IMR-90 (cell line): Measurements from ENCODE around the gene CCDC17. TPM values are rescaled to one million over a fixed set of nuclear protein-coding genes. Genes with fewer than 3 reads are reported as not detected.
A peak's percentile ranks its signal among the peaks of the same experiment; 100 is the strongest.

ENCODE experiments used
- ATAC-seq: fragments of 200-7000 bp; cut with Tn5 transposase; 2 replicates; pipeline ENCODE4 v1.9.1; 2020; ENCODE audit warnings: low read depth, mild to moderate bottlenecking, moderate library complexity
- BruUV-seq: library from RNA; stranded (reverse); fragments of 400-500 nt; replicated peaks from 2 replicates; lab custom pipeline; 2021; lab: Mats Ljungman, UMichigan
- CTCF ChIA-PET: fragments of 300-600 bp; formaldehyde crosslinking; extraction: SDS; loops from one replicate; lab custom pipeline; 2021; ENCODE audit warnings: antibody characterized with exemption; lab: Yijun Ruan, JAX
- POLR2A ChIA-PET: fragments of 300-600 bp; sonication (Branson Sonifier 250); formaldehyde crosslinking; loops from one replicate; lab custom pipeline; 2022; ENCODE audit warnings: antibody characterized with exemption; ENCODE audit not compliant: unreplicated experiment; lab: Charles Lee
- DNase-seq: peaks from one replicate; pipeline ENCODE4 v3.0.0; 2013
- H2AFZ ChIP-seq: replicated peaks from 2 replicates; pipeline ENCODE3; 2013; ENCODE audit warnings: low read length, mild to moderate bottlenecking; ENCODE audit not compliant: poor library complexity
- H2AK5ac ChIP-seq: 2 replicates; pipeline ENCODE4 v1.6.1; 2013; ENCODE audit warnings: low read depth, low read length, inconsistent platforms
- H2AK9ac ChIP-seq: replicated peaks from 2 replicates; pipeline ENCODE3; 2013; ENCODE audit warnings: mild to moderate bottlenecking, low read depth, low read length, moderate library complexity; ENCODE audit not compliant: poor library complexity
- H2BK120ac ChIP-seq: 2 replicates; pipeline ENCODE4 v1.6.1; 2013; ENCODE audit warnings: low read depth, low read length, inconsistent platforms
- H2BK15ac ChIP-seq: 3 replicates; pipeline ENCODE4 v1.6.1; 2013; ENCODE audit warnings: low read depth, low read length, inconsistent platforms
- H2BK20ac ChIP-seq: 2 replicates; pipeline ENCODE4 v1.6.1; 2013; ENCODE audit warnings: low read depth, mild to moderate bottlenecking, inconsistent platforms, low read length, moderate library complexity
- H2BK5ac ChIP-seq: 2 replicates; pipeline ENCODE4 v1.6.1; 2013; ENCODE audit warnings: mild to moderate bottlenecking, low read depth, low read length, inconsistent platforms; ENCODE audit not compliant: poor library complexity, severe bottlenecking
- H3K14ac ChIP-seq: replicated peaks from 2 replicates; pipeline ENCODE4 v1.6.1; 2013; ENCODE audit warnings: low read depth, low read length, inconsistent platforms
- H3K18ac ChIP-seq: 2 replicates; pipeline ENCODE4 v1.6.1; 2013; ENCODE audit warnings: low read depth, low read length, control low read depth
- H3K23ac ChIP-seq: 2 replicates; pipeline ENCODE4 v1.6.1; 2013; ENCODE audit warnings: low read depth, low read length, inconsistent platforms
- H3K27ac ChIP-seq: 2 replicates; pipeline ENCODE4 v1.5.1; 2013; ENCODE audit warnings: mild to moderate bottlenecking, control low read depth, low read length; ENCODE audit not compliant: insufficient read depth
- H3K27me3 ChIP-seq: 2 replicates; pipeline ENCODE4 v1.6.1; 2013; ENCODE audit warnings: low read length; ENCODE audit not compliant: control insufficient read depth, insufficient read depth
- H3K36me3 ChIP-seq: 2 replicates; pipeline ENCODE4 v1.6.1; 2013; ENCODE audit warnings: low read length, mixed read lengths; ENCODE audit not compliant: control insufficient read depth, insufficient read depth
- H3K4ac ChIP-seq: 2 replicates; pipeline ENCODE4 v1.6.1; 2013; ENCODE audit warnings: low read depth, low read length, inconsistent platforms
- H3K4me1 ChIP-seq: 2 replicates; pipeline ENCODE4 v1.6.1; 2013; ENCODE audit warnings: low read length, mixed read lengths; ENCODE audit not compliant: control insufficient read depth, insufficient read depth
- H3K4me2 ChIP-seq: 2 replicates; pipeline ENCODE4 v1.6.1; 2013; ENCODE audit warnings: low read depth, mild to moderate bottlenecking, control low read depth, low read length, moderate library complexity
- H3K4me3 ChIP-seq: 2 replicates; pipeline ENCODE4 v1.5.1; 2013; ENCODE audit warnings: low read depth, mild to moderate bottlenecking, control low read depth, low read length, moderate library complexity; ENCODE audit not compliant: insufficient read depth
- H3K56ac ChIP-seq: 2 replicates; pipeline ENCODE4 v1.6.1; 2013; ENCODE audit warnings: low read length, inconsistent platforms; ENCODE audit not compliant: insufficient read depth; ENCODE audit errors: extremely low read depth
- H3K79me1 ChIP-seq, 2 experiments: 2 replicates each; pipeline ENCODE4 v1.6.1; 2013; ENCODE audit warnings: low read length in 2 of 2, inconsistent platforms in 1 of 2, low read depth in 1 of 2
- H3K9ac ChIP-seq: 2 replicates; pipeline ENCODE4 v1.6.1; 2013; ENCODE audit warnings: low read depth, low read length, control low read depth
- H3K9me1 ChIP-seq: 2 replicates; pipeline ENCODE4 v1.6.1; 2013; ENCODE audit warnings: low read length, inconsistent platforms; ENCODE audit not compliant: insufficient read depth
- H3K9me3 ChIP-seq: 2 replicates; pipeline ENCODE4 v1.6.1; 2013; ENCODE audit warnings: low read length; ENCODE audit not compliant: control insufficient read depth, insufficient read depth
- H4K20me1 ChIP-seq: 2 replicates; pipeline ENCODE4 v1.6.1; 2013; ENCODE audit warnings: low read length, inconsistent platforms; ENCODE audit not compliant: insufficient read depth
- H4K5ac ChIP-seq: 2 replicates; pipeline ENCODE4 v1.6.1; 2013; ENCODE audit warnings: mild to moderate bottlenecking, low read depth, low read length, control low read depth
- H4K8ac ChIP-seq, 2 experiments: 2 replicates each; pipeline ENCODE4 v1.6.1; 2013; ENCODE audit warnings: low read depth in 2 of 2, low read length in 2 of 2, control low read depth in 1 of 2, inconsistent platforms in 1 of 2
- H4K91ac ChIP-seq: 2 replicates; pipeline ENCODE4 v1.6.1; 2013; ENCODE audit warnings: low read depth, low read length, inconsistent platforms; ENCODE audit not compliant: insufficient read depth
- CEBPB ChIP-seq: IDR thresholded peaks from 2 replicates; pipeline ENCODE4 v1.6.1; 2012; ENCODE audit warnings: low read depth, low read length, improper control_type of control experiment
- CHD1 ChIP-seq: IDR thresholded peaks from 2 replicates; pipeline ENCODE4 v1.6.1; 2012; ENCODE audit warnings: low read depth, low read length, improper control_type of control experiment
- MAZ ChIP-seq: IDR thresholded peaks from 2 replicates; pipeline ENCODE4 v1.6.1; 2012; ENCODE audit warnings: low read depth, mild to moderate bottlenecking, low read length, improper control_type of control experiment, moderate library complexity, borderline replicate concordance
- MXI1 ChIP-seq: IDR thresholded peaks from 2 replicates; pipeline ENCODE4 v1.6.1; 2012; ENCODE audit warnings: low read depth, mild to moderate bottlenecking, low read length, moderate library complexity, borderline replicate concordance
- NFE2L2 ChIP-seq: fragments of 150-350 bp; IDR thresholded peaks from 2 replicates; pipeline ENCODE4 v1.6.1; 2016; ENCODE audit warnings: low read depth, mild to moderate bottlenecking, low read length
- RAD21 ChIP-seq: IDR thresholded peaks from 2 replicates; pipeline ENCODE4 v1.6.1; 2012; ENCODE audit warnings: low read length, improper control_type of control experiment
- RCOR1 ChIP-seq: IDR thresholded peaks from 2 replicates; pipeline ENCODE4 v1.6.1; 2012; ENCODE audit warnings: mild to moderate bottlenecking, low read length, improper control_type of control experiment; ENCODE audit not compliant: insufficient replicate concordance
- RFX5 ChIP-seq: IDR thresholded peaks from 2 replicates; pipeline ENCODE4 v1.8.0; 2012; ENCODE audit warnings: low read depth, mild to moderate bottlenecking, low read length, moderate library complexity
- SMC3 ChIP-seq: fragments of 150-350 bp; IDR thresholded peaks from 2 replicates; pipeline ENCODE4 v1.6.1; 2016; ENCODE audit warnings: low read depth, mild to moderate bottlenecking, antibody characterized with exemption, low read length, moderate library complexity
- WGBS, 2 experiments: methylation state at CpG; one replicate each; pipeline versions ENCODE4 v1.1.5 to v1.1.7; 2013; ENCODE audit warnings: missing lambda C conversion rate in 2 of 2; ENCODE audit not compliant: insufficient read length in 1 of 2; ENCODE audit errors: extremely low coverage in 2 of 2; 5-methylcytosine and 5-hydroxymethylcytosine counted together
- dilution Hi-C: fragments of 300-500 bp; cut with HindIII; formaldehyde crosslinking; loops from one replicate; pipeline ENCODE4 v1.14.3; 2018; ENCODE audit warnings: low sequenced_read_pairs; ENCODE audit not compliant: unreplicated experiment
- in situ Hi-C: fragments of 300-500 bp; cut with MboI; formaldehyde crosslinking; loops from 3 replicates; pipeline ENCODE4 v1.14.3; 2019; ENCODE audit warnings: low sequenced_read_pairs, inconsistent platforms, mixed read lengths
- intact Hi-C: fragments of 100-400 bp; cut with micrococcal nuclease; formaldehyde crosslinking; loops from 2 replicates; pipeline ENCODE4 v1.10.0; 2022
- polyA plus RNA-seq, 3 experiments: library from polyadenylated mRNA; depleted of rRNA; stranded (reverse); fragments of >200 nt; gene quantifications; 2 replicates each; pipeline ENCODE4 v1.2.3, GENCODE V29; 2012; ENCODE audit warnings: low replicate concordance in 1 of 3
- total RNA-seq: library from RNA; depleted of rRNA; stranded (reverse); fragments of >200 nt; gene quantifications from 2 replicates; pipeline ENCODE4 v1.2.3, GENCODE V29; 2012
- TF ChIP-seq, protein P1 (sequence below): conservative IDR thresholded peaks from 2 replicates; pipeline ENCODE4 v1.5.1; 2012; ENCODE audit warnings: mild to moderate bottlenecking, low read depth, low read length, improper control_type of control experiment
- TF ChIP-seq, protein P2 (sequence below): fragments of 150-350 bp; IDR thresholded peaks from 2 replicates; pipeline ENCODE4 v1.6.1; 2017; ENCODE audit warnings: mild to moderate bottlenecking, antibody characterized with exemption, low read length, low read depth
- TF ChIP-seq, protein P3 (sequence below): fragments of 150-350 bp; IDR thresholded peaks from 2 replicates; pipeline ENCODE4 v1.6.1; 2016; ENCODE audit warnings: low read depth, mild to moderate bottlenecking, low read length, moderate library complexity, borderline replicate concordance

Gene CCDC17
- total and polyA plus RNA-seq, 2 of the 4 experiments (the other 2 are of a cell fraction) = 0.18 to 0.26 TPM

DNA sequence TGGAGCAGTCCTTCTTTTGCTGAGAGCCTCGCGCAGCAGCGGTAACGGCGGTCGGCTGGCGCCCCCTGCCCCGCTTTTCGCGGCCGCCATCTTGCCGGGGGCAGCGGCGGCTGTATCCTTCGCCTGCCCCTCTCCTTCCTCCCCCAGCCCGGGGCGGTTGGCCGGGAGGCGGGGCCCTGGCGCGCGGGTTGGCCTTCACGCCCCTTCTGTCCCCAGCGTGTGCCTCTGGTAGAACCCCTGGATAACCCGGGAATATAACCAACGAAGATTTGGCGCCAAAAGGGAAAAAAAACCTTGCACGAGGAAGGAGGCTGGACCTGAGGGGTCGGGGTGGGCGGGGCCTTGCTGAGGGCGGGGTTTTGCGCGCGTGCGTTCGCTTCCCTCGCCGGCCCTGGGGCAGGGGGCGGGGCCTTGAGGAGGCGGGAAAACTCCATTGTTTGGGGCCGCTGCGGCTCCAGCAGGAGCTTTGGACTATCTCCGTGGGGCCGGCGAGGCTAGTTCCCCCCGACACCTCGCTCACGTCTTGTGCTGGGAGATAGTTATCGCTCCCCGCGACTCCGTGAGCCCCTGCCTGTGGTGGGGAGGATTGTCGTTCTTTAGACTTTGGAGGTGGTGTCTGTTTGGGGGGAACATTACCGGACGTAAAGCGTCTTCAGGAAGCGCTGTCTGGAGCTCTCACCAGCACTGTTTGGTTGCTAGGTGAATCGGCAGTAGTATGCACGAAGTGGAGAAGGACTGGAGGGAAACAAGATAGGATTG is 39.3 kb downstream of the CCDC17 start:
- Histone ChIP-seq H3K27ac (peak overlapping the region; percentile 85), H3K27me3 (no peaks in the 10 kb centered on the region), H3K4me2 (peak overlapping the region; percentile 87), H3K18ac (no peak overlapping the region), H2BK120ac (no peak overlapping the region), H3K4ac (peak overlapping the region; percentile 72), H2BK5ac (peak overlapping the region; percentile 77), H3K4me1 (no peaks in the 10 kb centered on the region; the same call in none of the 2 replicates), H3K9me3 (no peaks in the 10 kb centered on the region), H4K91ac (0 out of 2 replicates have a peak overlapping the region, but pooled peaks have one; percentile 40), H3K9ac (peak overlapping the region; percentile 84), H2BK15ac (no peak overlapping the region), H3K9me1 (no peaks in the 10 kb centered on the region; the same call in 1 of the 2 replicates), H4K20me1 (peaks cover 47% of the 10 kb centered on the region), H2AK9ac (peak overlapping the region; percentile 91), H3K79me1 (peaks cover 0 to 22% of the 10 kb centered on the region in 2 experiments; a peak in 2 of 4 replicates), H4K5ac (no peak overlapping the region), H2BK20ac (no peak overlapping the region), H3K4me3 (peak overlapping the region; percentile 61), H3K36me3 (peaks cover 1% of the 10 kb centered on the region; the same call in 1 of the 2 replicates), H3K14ac (peak overlapping the region; percentile 69; the same call in 1 of the 2 replicates), H3K23ac (peak overlapping the region; percentile 74), H2AK5ac (peak overlapping the region; percentile 76), H4K8ac (peak overlapping the region; percentile 37 to 78; a peak in 2 of 4 replicates), H2AFZ (peak overlapping the region; percentile 98), H3K56ac (peak overlapping the region; percentile 32; the same call in 1 of the 2 replicates)
- TSS peak; percentile 48 for BruUV-seq
- dilution Hi-C loops = no loop called here
- in situ Hi-C loops = no loop called here
- DNase-seq = peak; percentile 83
- WGBS, 2 experiments = 0% methylated on average over 16 of the region's 59 CpGs; no CpG with 5 or more reads in 1 of the 2 experiments
- POLR2A ChIA-PET = no interaction called here
- peak; percentile 65 for ATAC-seq
- intact Hi-C loops = loop anchor here (5.0 kb wide), 2 partner anchors 103 to 298 kb away; partner anchors contain the start of genes GPBP1L1 and TMEM69
- CTCF ChIA-PET = interaction anchor here (0.7 kb wide), 1 partner anchor 84 kb away, joined by 3 read pairs; the partner anchor contains the start of gene MMACHC
- TF ChIP-seq RFX5 (0 out of 2 replicates have a peak, but pooled peaks have one; percentile 50), MAZ (peak; percentile 61; the same call in 1 of the 2 replicates), RAD21 (no peak), SMC3 (no peak), MXI1 (no peak; the same call in 1 of the 2 replicates), CEBPB (no peak), NFE2L2 (no peak), RCOR1 (no peak), CHD1 (no peak)
- TF ChIP-seq, protein P1, sequence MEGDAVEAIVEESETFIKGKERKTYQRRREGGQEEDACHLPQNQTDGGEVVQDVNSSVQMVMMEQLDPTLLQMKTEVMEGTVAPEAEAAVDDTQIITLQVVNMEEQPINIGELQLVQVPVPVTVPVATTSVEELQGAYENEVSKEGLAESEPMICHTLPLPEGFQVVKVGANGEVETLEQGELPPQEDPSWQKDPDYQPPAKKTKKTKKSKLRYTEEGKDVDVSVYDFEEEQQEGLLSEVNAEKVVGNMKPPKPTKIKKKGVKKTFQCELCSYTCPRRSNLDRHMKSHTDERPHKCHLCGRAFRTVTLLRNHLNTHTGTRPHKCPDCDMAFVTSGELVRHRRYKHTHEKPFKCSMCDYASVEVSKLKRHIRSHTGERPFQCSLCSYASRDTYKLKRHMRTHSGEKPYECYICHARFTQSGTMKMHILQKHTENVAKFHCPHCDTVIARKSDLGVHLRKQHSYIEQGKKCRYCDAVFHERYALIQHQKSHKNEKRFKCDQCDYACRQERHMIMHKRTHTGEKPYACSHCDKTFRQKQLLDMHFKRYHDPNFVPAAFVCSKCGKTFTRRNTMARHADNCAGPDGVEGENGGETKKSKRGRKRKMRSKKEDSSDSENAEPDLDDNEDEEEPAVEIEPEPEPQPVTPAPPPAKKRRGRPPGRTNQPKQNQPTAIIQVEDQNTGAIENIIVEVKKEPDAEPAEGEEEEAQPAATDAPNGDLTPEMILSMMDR = 0 out of 2 replicates have a peak, but pooled peaks have one; percentile 14
- TF ChIP-seq, protein P2, sequence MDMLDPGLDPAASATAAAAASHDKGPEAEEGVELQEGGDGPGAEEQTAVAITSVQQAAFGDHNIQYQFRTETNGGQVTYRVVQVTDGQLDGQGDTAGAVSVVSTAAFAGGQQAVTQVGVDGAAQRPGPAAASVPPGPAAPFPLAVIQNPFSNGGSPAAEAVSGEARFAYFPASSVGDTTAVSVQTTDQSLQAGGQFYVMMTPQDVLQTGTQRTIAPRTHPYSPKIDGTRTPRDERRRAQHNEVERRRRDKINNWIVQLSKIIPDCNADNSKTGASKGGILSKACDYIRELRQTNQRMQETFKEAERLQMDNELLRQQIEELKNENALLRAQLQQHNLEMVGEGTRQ = no peak
- TF ChIP-seq, protein P3, sequence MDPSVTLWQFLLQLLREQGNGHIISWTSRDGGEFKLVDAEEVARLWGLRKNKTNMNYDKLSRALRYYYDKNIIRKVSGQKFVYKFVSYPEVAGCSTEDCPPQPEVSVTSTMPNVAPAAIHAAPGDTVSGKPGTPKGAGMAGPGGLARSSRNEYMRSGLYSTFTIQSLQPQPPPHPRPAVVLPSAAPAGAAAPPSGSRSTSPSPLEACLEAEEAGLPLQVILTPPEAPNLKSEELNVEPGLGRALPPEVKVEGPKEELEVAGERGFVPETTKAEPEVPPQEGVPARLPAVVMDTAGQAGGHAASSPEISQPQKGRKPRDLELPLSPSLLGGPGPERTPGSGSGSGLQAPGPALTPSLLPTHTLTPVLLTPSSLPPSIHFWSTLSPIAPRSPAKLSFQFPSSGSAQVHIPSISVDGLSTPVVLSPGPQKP = no peak
